Calu3 (cell line): ENCODE results near the gene UROS. TPM values are rescaled to one million over a fixed set of nuclear protein-coding genes. Genes with fewer than 3 reads are reported as not detected.

Experiments
- BruUV-seq: library from RNA; stranded (reverse); fragments of 400-500 nt; replicated peaks from 2 replicates; lab custom pipeline; 2021; lab: Mats Ljungman, UMichigan
- CTCF ChIA-PET: fragments of 300-600 bp; sonication (Branson Sonifier 250); formaldehyde crosslinking; loops from one replicate; lab custom pipeline; 2022; ENCODE audit warnings: antibody characterized with exemption; lab: Charles Lee
- DNase-seq: peaks from one replicate; pipeline ENCODE4 v3.0.0; 2022
- H3K27ac Mint-ChIP-seq: one replicate; pipeline ENCODE4 v1.8.0; 2022; ENCODE audit warnings: mixed read lengths; ENCODE audit not compliant: unreplicated experiment
- H3K27me3 Mint-ChIP-seq: one replicate; pipeline ENCODE4 v1.8.0; 2022; ENCODE audit warnings: mixed read lengths; ENCODE audit not compliant: unreplicated experiment
- H3K36me3 Mint-ChIP-seq: one replicate; pipeline ENCODE4 v1.8.0; 2022; ENCODE audit warnings: mild to moderate bottlenecking, moderate library complexity, mixed read lengths; ENCODE audit not compliant: insufficient read depth, unreplicated experiment
- H3K4me1 Mint-ChIP-seq: one replicate; pipeline ENCODE4 v1.8.0; 2022; ENCODE audit warnings: mild to moderate bottlenecking, low read depth, mixed read lengths; ENCODE audit not compliant: unreplicated experiment
- H3K4me3 Mint-ChIP-seq: one replicate; pipeline ENCODE4 v1.8.0; 2022; ENCODE audit warnings: mild to moderate bottlenecking, low read depth, moderate library complexity, mixed read lengths; ENCODE audit not compliant: unreplicated experiment
- H3K9me3 Mint-ChIP-seq: one replicate; pipeline ENCODE4 v1.8.0; 2022; ENCODE audit warnings: low read depth, mixed read lengths; ENCODE audit not compliant: unreplicated experiment
- intact Hi-C: fragments of 100-400 bp; cut with micrococcal nuclease; formaldehyde crosslinking; loops from one replicate; pipeline ENCODE4 v1.10.0; 2022; ENCODE audit not compliant: unreplicated experiment
- total RNA-seq: library from RNA; stranded (reverse); gene quantifications from 2 replicates; pipeline ENCODE4 v1.2.3, GENCODE V29; 2022
- TF ChIP-seq, protein P1 (sequence below): fragments of 200-600 bp; IDR thresholded peaks from one replicate; pipeline ENCODE4 v1.8.0; 2022; ENCODE audit warnings: antibody characterized with exemption; ENCODE audit not compliant: unreplicated experiment

Gene UROS
- total RNA-seq, 1 experiment from 2014 or later: 45.3 TPM

- Mint-ChIP-seq H3K4me1 (no peaks in the 10 kb centered on the region), H3K27me3 (no peaks in the 10 kb centered on the region), H3K27ac (no peak overlapping the region), H3K36me3 (peaks cover 9% of the 10 kb centered on the region), H3K9me3 (no peaks in the 10 kb centered on the region), H3K4me3 (no peak overlapping the region)
- TF ChIP-seq, protein P1, sequence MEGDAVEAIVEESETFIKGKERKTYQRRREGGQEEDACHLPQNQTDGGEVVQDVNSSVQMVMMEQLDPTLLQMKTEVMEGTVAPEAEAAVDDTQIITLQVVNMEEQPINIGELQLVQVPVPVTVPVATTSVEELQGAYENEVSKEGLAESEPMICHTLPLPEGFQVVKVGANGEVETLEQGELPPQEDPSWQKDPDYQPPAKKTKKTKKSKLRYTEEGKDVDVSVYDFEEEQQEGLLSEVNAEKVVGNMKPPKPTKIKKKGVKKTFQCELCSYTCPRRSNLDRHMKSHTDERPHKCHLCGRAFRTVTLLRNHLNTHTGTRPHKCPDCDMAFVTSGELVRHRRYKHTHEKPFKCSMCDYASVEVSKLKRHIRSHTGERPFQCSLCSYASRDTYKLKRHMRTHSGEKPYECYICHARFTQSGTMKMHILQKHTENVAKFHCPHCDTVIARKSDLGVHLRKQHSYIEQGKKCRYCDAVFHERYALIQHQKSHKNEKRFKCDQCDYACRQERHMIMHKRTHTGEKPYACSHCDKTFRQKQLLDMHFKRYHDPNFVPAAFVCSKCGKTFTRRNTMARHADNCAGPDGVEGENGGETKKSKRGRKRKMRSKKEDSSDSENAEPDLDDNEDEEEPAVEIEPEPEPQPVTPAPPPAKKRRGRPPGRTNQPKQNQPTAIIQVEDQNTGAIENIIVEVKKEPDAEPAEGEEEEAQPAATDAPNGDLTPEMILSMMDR: no peak
- intact Hi-C loops: no loop called here
- CTCF ChIA-PET: no interaction called here
- no TSS peak for BruUV-seq
- no peak for DNase-seq
Measured at GRCh38 chr10:125756196-125756595, 66.9 kb downstream of the UROS start.

- intact Hi-C loops: no loop called here
- Mint-ChIP-seq H3K9me3 (no peaks in the 10 kb centered on the region), H3K27ac (no peak overlapping the region), H3K4me1 (no peaks in the 10 kb centered on the region), H3K36me3 (peaks cover 27% of the 10 kb centered on the region), H3K4me3 (no peak overlapping the region), H3K27me3 (no peaks in the 10 kb centered on the region)
- DNase-seq: no peak
- CTCF ChIA-PET: no interaction called here
- TF ChIP-seq, protein P1: no peak
- no TSS peak for BruUV-seq
Measured at GRCh38 chr10:125747417-125747816, 75.6 kb downstream of the UROS start.

GRCh38 chr10:125744909-125745308 lies 78.1 kb downstream of the UROS start:
- Mint-ChIP-seq H3K27me3 (no peaks in the 10 kb centered on the region), H3K27ac (no peak overlapping the region), H3K36me3 (peaks cover 39% of the 10 kb centered on the region), H3K4me1 (no peaks in the 10 kb centered on the region), H3K4me3 (no peak overlapping the region), H3K9me3 (no peaks in the 10 kb centered on the region)
- BruUV-seq: no TSS peak
- CTCF ChIA-PET: no interaction called here
- intact Hi-C loops: no loop called here
- TF ChIP-seq, protein P1: no peak
- no peak for DNase-seq

- peaks cover 27% of the 10 kb centered on the region for H3K36me3 Mint-ChIP-seq
- CTCF ChIA-PET: no interaction called here
- H3K4me1 Mint-ChIP-seq: no peaks in the 10 kb centered on the region
- TF ChIP-seq, protein P1: no peak
- no peaks in the 10 kb centered on the region for H3K9me3 Mint-ChIP-seq
- no peak for DNase-seq
- H3K27ac Mint-ChIP-seq: no peak overlapping the region
- BruUV-seq: no TSS peak
- intact Hi-C loops: no loop called here
- H3K4me3 Mint-ChIP-seq: no peak overlapping the region
- no peaks in the 10 kb centered on the region for H3K27me3 Mint-ChIP-seq
Measured at GRCh38 chr10:125742465-125742864, 80.6 kb downstream of the UROS start.
